Measurements from ENCODE around the gene RNASEL. TPM values are rescaled to one million over a fixed set of nuclear protein-coding genes. Genes with fewer than 3 reads are reported as not detected.
"Not testable (repeated sequence)": the region's sequence is repeated elsewhere in the genome, so short reads cannot be mapped to it uniquely, and the experiment has no call there.

RNASEL gene
- total and polyA plus RNA-seq, 11 donors: 1.4 to 6.3 (median 2.7) TPM

- H3K27ac ChIP-seq: no peak overlapping the region
Observed at GRCh38 chr1:182634306-182635072, 45.4 kb upstream of the RNASEL start.

GRCh38 chr1:182633657-182634281 lies 44.7 kb upstream of the RNASEL start:
- no peak overlapping the region for H3K27ac ChIP-seq
- no peaks in the 10 kb centered on the region for H3K27me3 ChIP-seq
- H3K4me3 ChIP-seq: no peak overlapping the region
- TF ChIP-seq CTCF (IDR thresholded peaks at IDR 0.05): no peak
- no peak for TF ChIP-seq POLR2A (IDR thresholded peaks at IDR 0.05)
- H3K9me3 ChIP-seq: no peaks in the 10 kb centered on the region
- DNase-seq (no peak), ATAC-seq (peak in 1 of 4 donors; percentile 32)
- 59 to 82% (median 70%) methylated on average over 11 of the region's 11 CpGs for WGBS, 4 donors
- intact Hi-C loops (cut with DNase I): no loop called here
- H3K36me3 ChIP-seq: no peaks in the 10 kb centered on the region
- H3K4me1 ChIP-seq: peaks cover 0 to 25% (median 9%) of the 10 kb centered on the region in 12 donors

More at GRCh38 chr1:182634306-182635072, 45.4 kb upstream of the RNASEL start:
- Histone ChIP-seq H3K36me3 (no peaks in the 10 kb centered on the region), H3K9me3 (no peaks in the 10 kb centered on the region), H3K4me3 (no peak overlapping the region), H3K4me1 (peaks cover 0 to 19% (median 3%) of the 10 kb centered on the region in 12 donors), H3K27me3 (no peaks in the 10 kb centered on the region)
- intact Hi-C loops (cut with DNase I): no loop called here
- 94 to 99% (median 96%) methylated on average over 8 to 9 of the region's 9 CpGs for WGBS, 4 donors
- TF ChIP-seq POLR2A (IDR thresholded peaks at IDR 0.05): no peak
- TF ChIP-seq CTCF (IDR thresholded peaks at IDR 0.05): no peak
- DNase-seq (no peak), ATAC-seq (peak in 2 of 4 donors; percentile 20 to 22)

GRCh38 chr1:182633031-182633430 lies 44.0 kb upstream of the RNASEL start:
- no peak for ATAC-seq
- Histone ChIP-seq H3K36me3 (no peaks in the 10 kb centered on the region), H3K4me3 (no peak overlapping the region), H3K27ac (no peak overlapping the region), H3K9me3 (no peaks in the 10 kb centered on the region), H3K27me3 (no peaks in the 10 kb centered on the region), H3K4me1 (peaks cover 0 to 25% (median 9%) of the 10 kb centered on the region in 12 donors)
- no peak for DNase-seq
- no peak for TF ChIP-seq CTCF (IDR thresholded peaks at IDR 0.05)
- TF ChIP-seq POLR2A (IDR thresholded peaks at IDR 0.05): no peak
- intact Hi-C loops (cut with DNase I): no loop called here

- peaks cover 0 to 25% (median 9%) of the 10 kb centered on the region in 12 donors for H3K4me1 ChIP-seq
- H3K27me3 ChIP-seq; intact Hi-C loops (cut with DNase I); H3K4me3 ChIP-seq; ATAC-seq; DNase-seq; H3K27ac ChIP-seq; H3K9me3 ChIP-seq; H3K36me3 ChIP-seq: not testable (repeated sequence)
- WGBS, 4 donors: 65 to 71% (median 66%) methylated on average over 12 of the region's 12 CpGs
Observed at GRCh38 chr1:182632441-182632857, 43.4 kb upstream of the RNASEL start.
